H9 (cell line): ENCODE measurements around the gene STX2. TPM values are rescaled to one million over a fixed set of nuclear protein-coding genes. Genes with fewer than 3 reads are reported as not detected.
A peak's percentile ranks its signal among the peaks of the same experiment; 100 is the strongest.
"Not testable (repeated sequence)": the region's sequence is repeated elsewhere in the genome, so short reads cannot be mapped to it uniquely, and the experiment has no call there.

ENCODE experiments used
- DNase-seq: peaks from one replicate; pipeline ENCODE4 v3.0.0-alpha.2; 2017
- H2AFZ ChIP-seq: one replicate; pipeline ENCODE4 v1.6.1; 2013; ENCODE audit warnings: mild to moderate bottlenecking, low read length, control low read depth, moderate library complexity
- H2AK5ac ChIP-seq: 2 replicates; pipeline ENCODE4 v1.6.1; 2013; ENCODE audit warnings: low read length, control low read depth, mixed read lengths; ENCODE audit not compliant: insufficient read length
- H2BK120ac ChIP-seq: one replicate; pipeline ENCODE4 v1.6.1; 2013; ENCODE audit warnings: low read depth, mild to moderate bottlenecking, low read length, control low read depth, inconsistent platforms; ENCODE audit not compliant: poor library complexity, severe bottlenecking
- H2BK12ac ChIP-seq: 2 replicates; pipeline ENCODE4 v1.6.1; 2013; ENCODE audit warnings: low read length, control low read depth, mixed read lengths, low read depth; ENCODE audit not compliant: insufficient read length
- H2BK15ac ChIP-seq: 2 replicates; pipeline ENCODE4 v1.6.1; 2013; ENCODE audit warnings: low read depth, low read length, control low read depth
- H2BK20ac ChIP-seq: one replicate; pipeline ENCODE4 v1.6.1; 2013; ENCODE audit warnings: low read depth, mild to moderate bottlenecking, low read length, control low read depth, inconsistent platforms; ENCODE audit not compliant: poor library complexity, severe bottlenecking
- H2BK5ac ChIP-seq: 2 replicates; pipeline ENCODE4 v1.6.1; 2013; ENCODE audit warnings: low read length, control low read depth, mixed read lengths; ENCODE audit not compliant: insufficient read length
- H3K14ac ChIP-seq: 2 replicates; pipeline ENCODE4 v1.6.1; 2013; ENCODE audit warnings: low read length, control low read depth; ENCODE audit not compliant: insufficient read depth
- H3K18ac ChIP-seq: 2 replicates; pipeline ENCODE4 v1.6.1; 2013; ENCODE audit warnings: low read depth, mild to moderate bottlenecking, mixed read lengths, low read length, control low read depth; ENCODE audit not compliant: insufficient read length
- H3K23ac ChIP-seq: 2 replicates; pipeline ENCODE4 v1.6.1; 2013; ENCODE audit warnings: low read length, control low read depth, mixed read lengths, low read depth; ENCODE audit not compliant: insufficient read length
- H3K23me2 ChIP-seq: 2 replicates; pipeline ENCODE4 v1.6.1; 2013; ENCODE audit warnings: low read depth, mild to moderate bottlenecking, mixed read lengths, low read length, control low read depth; ENCODE audit not compliant: insufficient read length, poor library complexity, severe bottlenecking
- H3K27ac ChIP-seq: 2 replicates; pipeline ENCODE4 v1.5.1; 2013; ENCODE audit warnings: low read length, control low read depth, mixed read lengths, low read depth; ENCODE audit not compliant: insufficient read length
- H3K27me3 ChIP-seq: 2 replicates; pipeline ENCODE4 v1.6.1; 2013; ENCODE audit warnings: low read length, control low read depth, inconsistent platforms; ENCODE audit not compliant: insufficient read depth
- H3K4ac ChIP-seq: 2 replicates; pipeline ENCODE4 v1.6.1; 2013; ENCODE audit warnings: low read depth, mild to moderate bottlenecking, control low read depth, inconsistent platforms, low read length, moderate library complexity
- H3K4me1 ChIP-seq: 2 replicates; pipeline ENCODE4 v1.6.1; 2013; ENCODE audit warnings: low read length, control low read depth, inconsistent platforms; ENCODE audit not compliant: insufficient read depth
- H3K4me2 ChIP-seq: 2 replicates; pipeline ENCODE4 v1.6.1; 2013; ENCODE audit warnings: low read length, control low read depth, mixed read lengths; ENCODE audit not compliant: insufficient read length, insufficient read depth
- H3K56ac ChIP-seq: 2 replicates; pipeline ENCODE4 v1.6.1; 2013; ENCODE audit warnings: low read depth, mild to moderate bottlenecking, mixed read lengths, low read length, control low read depth; ENCODE audit not compliant: insufficient read length
- H3K79me1 ChIP-seq: 2 replicates; pipeline ENCODE4 v1.6.1; 2013; ENCODE audit warnings: low read depth, mild to moderate bottlenecking, moderate library complexity, low read length, control low read depth, inconsistent platforms; ENCODE audit not compliant: insufficient read depth, poor library complexity, severe bottlenecking
- H3K79me2 ChIP-seq: 2 replicates; pipeline ENCODE4 v1.6.1; 2013; ENCODE audit warnings: low read length, control low read depth, inconsistent platforms; ENCODE audit not compliant: insufficient read depth
- H3K9ac ChIP-seq: 2 replicates; pipeline ENCODE4 v1.6.1; 2013; ENCODE audit warnings: low read length, control low read depth, mixed read lengths; ENCODE audit not compliant: insufficient read length; ENCODE audit errors: extremely low read depth
- H3K9me3 ChIP-seq: one replicate; pipeline ENCODE4 v1.6.1; 2013; ENCODE audit warnings: low read depth, low read length, inconsistent platforms; ENCODE audit not compliant: control insufficient read depth
- H3T11ph ChIP-seq: one replicate; pipeline ENCODE4 v1.6.1; 2013; ENCODE audit warnings: mild to moderate bottlenecking, low read length, control low read depth, inconsistent platforms
- H4K20me1 ChIP-seq: one replicate; pipeline ENCODE4 v1.6.1; 2013; ENCODE audit not compliant: control insufficient read depth, insufficient read length, insufficient read depth
- H4K5ac ChIP-seq: 2 replicates; pipeline ENCODE4 v1.6.1; 2013; ENCODE audit warnings: low read depth, mild to moderate bottlenecking, mixed read lengths, low read length, control low read depth; ENCODE audit not compliant: insufficient read length
- H4K8ac ChIP-seq: replicated peaks from 2 replicates; pipeline ENCODE4 v1.6.1; 2013; ENCODE audit warnings: low read length, control low read depth, mixed read lengths, low read depth; ENCODE audit not compliant: insufficient read length
- H4K91ac ChIP-seq: 2 replicates; pipeline ENCODE4 v1.6.1; 2013; ENCODE audit warnings: low read depth, mild to moderate bottlenecking, moderate library complexity, mixed read lengths, low read length, control low read depth; ENCODE audit not compliant: insufficient read length
- H3K27ac Mint-ChIP-seq, 3 experiments: 2 replicates in 2 of 3; 3 replicates in 1 of 3; pipeline ENCODE4 v1.8.0; 2020 to 2021; ENCODE audit warnings: mixed read lengths in 3 of 3, mild to moderate bottlenecking in 1 of 3, moderate library complexity in 1 of 3
- H3K27me3 Mint-ChIP-seq: 2 replicates; pipeline ENCODE4 v1.8.0; 2021; ENCODE audit warnings: low read depth, mild to moderate bottlenecking, moderate library complexity, mixed read lengths
- H3K36me3 Mint-ChIP-seq, 3 experiments: 2 replicates in 2 of 3; 3 replicates in 1 of 3; pipeline ENCODE4 v1.8.0; 2020 to 2021; ENCODE audit warnings: low read depth in 3 of 3, mixed read lengths in 3 of 3; ENCODE audit not compliant: insufficient read depth in 1 of 3
- H3K4me1 Mint-ChIP-seq, 2 experiments: 2 replicates each; pipeline ENCODE4 v1.8.0; 2020; ENCODE audit warnings: mixed read lengths in 2 of 2
- H3K4me3 Mint-ChIP-seq, 2 experiments: 2 replicates in 1 of 2; 3 replicates in 1 of 2; pipeline ENCODE4 v1.8.0; 2020 to 2021; ENCODE audit warnings: mild to moderate bottlenecking in 2 of 2, mixed read lengths in 2 of 2, moderate library complexity in 1 of 2
- H3K9me3 Mint-ChIP-seq, 2 experiments: 2 replicates in 1 of 2; 3 replicates in 1 of 2; pipeline ENCODE4 v1.8.0; 2020; ENCODE audit warnings: mild to moderate bottlenecking in 2 of 2, mixed read lengths in 2 of 2, moderate library complexity in 1 of 2
- WGBS: extraction: QIAGEN DNeasy Blood & Tissue Kit; methylation state at CpG from one replicate; pipeline ENCODE4 v1.1.7; 2013; ENCODE audit warnings: missing lambda C conversion rate, low lambda C conversion rate, mixed read lengths; ENCODE audit not compliant: insufficient read length; ENCODE audit errors: extremely low coverage; 5-methylcytosine and 5-hydroxymethylcytosine counted together
- total RNA-seq: library from RNA; stranded (reverse); gene quantifications from 2 replicates; pipeline ENCODE4 v1.2.1, GENCODE V29; 2021
- TF ChIP-seq, protein P1 (sequence below): fragments of 200-600 bp; sonication (generic); conservative IDR thresholded peaks from 3 replicates; pipeline ENCODE4 v1.8.0; 2021; ENCODE audit warnings: antibody characterized with exemption, mild to moderate bottlenecking

Gene STX2
- total RNA-seq, 1 experiment from 2014 or later: 19.4 TPM

DNA sequence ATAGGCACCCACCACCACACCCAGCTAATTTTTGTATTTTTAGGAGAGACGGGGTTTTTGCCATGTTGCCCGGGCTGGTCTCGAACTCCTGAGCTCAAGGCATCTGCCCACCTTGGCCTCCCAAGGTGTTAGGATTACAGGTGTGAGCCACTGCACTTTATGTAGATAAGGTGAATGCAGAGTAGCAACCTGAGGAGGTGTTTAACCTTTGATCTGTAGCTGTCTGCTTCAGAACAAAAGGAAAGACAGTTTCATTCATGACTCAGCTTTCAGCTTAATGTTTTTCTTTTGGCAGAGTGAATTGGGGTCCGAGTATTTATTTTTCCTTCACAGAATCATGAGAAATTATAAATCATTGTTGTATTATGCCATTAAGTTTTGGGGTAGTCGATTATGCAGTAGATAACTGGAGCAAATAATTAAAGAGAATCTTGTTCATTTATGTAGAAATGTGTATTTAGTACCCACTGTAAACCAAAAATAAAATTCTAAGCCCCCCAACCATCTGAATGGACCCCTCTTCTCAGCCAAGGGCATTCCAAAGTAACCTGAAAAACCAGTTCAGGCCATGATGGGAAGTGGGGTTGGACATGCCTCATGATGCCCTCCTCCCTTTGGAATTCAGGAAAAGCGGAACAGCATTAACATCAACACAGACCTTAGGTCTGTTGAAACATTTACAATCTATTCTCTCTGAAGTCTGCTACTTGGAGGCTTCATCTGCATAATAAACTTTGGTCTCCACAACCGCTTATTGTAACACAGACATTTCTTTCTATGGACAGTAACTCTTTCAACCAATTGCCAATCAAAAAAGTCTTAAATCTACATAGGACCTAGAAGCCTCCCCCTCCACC is 10.7 kb upstream of the STX2 start:
- TF ChIP-seq, protein P1, sequence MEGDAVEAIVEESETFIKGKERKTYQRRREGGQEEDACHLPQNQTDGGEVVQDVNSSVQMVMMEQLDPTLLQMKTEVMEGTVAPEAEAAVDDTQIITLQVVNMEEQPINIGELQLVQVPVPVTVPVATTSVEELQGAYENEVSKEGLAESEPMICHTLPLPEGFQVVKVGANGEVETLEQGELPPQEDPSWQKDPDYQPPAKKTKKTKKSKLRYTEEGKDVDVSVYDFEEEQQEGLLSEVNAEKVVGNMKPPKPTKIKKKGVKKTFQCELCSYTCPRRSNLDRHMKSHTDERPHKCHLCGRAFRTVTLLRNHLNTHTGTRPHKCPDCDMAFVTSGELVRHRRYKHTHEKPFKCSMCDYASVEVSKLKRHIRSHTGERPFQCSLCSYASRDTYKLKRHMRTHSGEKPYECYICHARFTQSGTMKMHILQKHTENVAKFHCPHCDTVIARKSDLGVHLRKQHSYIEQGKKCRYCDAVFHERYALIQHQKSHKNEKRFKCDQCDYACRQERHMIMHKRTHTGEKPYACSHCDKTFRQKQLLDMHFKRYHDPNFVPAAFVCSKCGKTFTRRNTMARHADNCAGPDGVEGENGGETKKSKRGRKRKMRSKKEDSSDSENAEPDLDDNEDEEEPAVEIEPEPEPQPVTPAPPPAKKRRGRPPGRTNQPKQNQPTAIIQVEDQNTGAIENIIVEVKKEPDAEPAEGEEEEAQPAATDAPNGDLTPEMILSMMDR: no peak
- Histone ChIP-seq H3K4ac (peak overlapping the region; percentile 71; the same call in 1 of the 2 replicates), H3K56ac (no peak overlapping the region), H4K91ac (peak overlapping the region; percentile 59), H4K20me1 (no peaks in the 10 kb centered on the region), H2BK15ac (no peak overlapping the region), H3T11ph (no peak overlapping the region), H3K9ac (no peak overlapping the region), H2BK12ac (no peak overlapping the region), H3K18ac (peak overlapping the region; percentile 87), H3K4me1 (peaks cover 8% of the 10 kb centered on the region; the same call in 1 of the 2 replicates), H3K23me2 (no peaks in the 10 kb centered on the region), H3K27ac (peak overlapping the region; percentile 92), H3K79me2 (no peaks in the 10 kb centered on the region), H3K23ac (no peak overlapping the region), H3K14ac (no peak overlapping the region), H2BK20ac (no peak overlapping the region), H3K4me2 (peak overlapping the region; percentile 43), H4K5ac (no peak overlapping the region), H2BK5ac (peak overlapping the region; percentile 79), H2AK5ac (no peak overlapping the region), H4K8ac (no peak overlapping the region), H3K79me1 (no peaks in the 10 kb centered on the region), H3K9me3 (no peaks in the 10 kb centered on the region), H3K27me3 (no peaks in the 10 kb centered on the region), H2BK120ac (no peak overlapping the region), H2AFZ (no peak overlapping the region)
- Mint-ChIP-seq H3K27me3 (no peaks in the 10 kb centered on the region), H3K27ac (peak overlapping the region; percentile 95 to 99 (median 98)), H3K4me3 (peak overlapping the region; percentile 17 to 51), H3K9me3 (peaks cover 3 to 11% of the 10 kb centered on the region in 2 experiments), H3K36me3 (peaks cover 2 to 4% (median 3%) of the 10 kb centered on the region in 3 experiments; a peak in 4 of 7 replicates), H3K4me1 (peaks cover 33 to 45% of the 10 kb centered on the region in 2 experiments)
- peak; percentile 82 for DNase-seq
- WGBS: no CpG with 5 or more reads among the region's 7 CpGs

- H3K9me3 ChIP-seq, H2BK5ac ChIP-seq, H3K27me3 Mint-ChIP-seq, H2BK120ac ChIP-seq, H4K20me1 ChIP-seq, H3K4me2 ChIP-seq, H3K36me3 Mint-ChIP-seq, H3K27me3 ChIP-seq, DNase-seq, H3K23me2 ChIP-seq, H3K14ac ChIP-seq, H2BK15ac ChIP-seq, H3K4ac ChIP-seq, H3K18ac ChIP-seq, H2AFZ ChIP-seq, H2BK12ac ChIP-seq, H4K5ac ChIP-seq, H2AK5ac ChIP-seq, H3K4me1 ChIP-seq, H3K9ac ChIP-seq, H3K4me3 Mint-ChIP-seq, H4K91ac ChIP-seq, H4K8ac ChIP-seq, H3K79me2 ChIP-seq, H3K56ac ChIP-seq, H3K23ac ChIP-seq, H2BK20ac ChIP-seq, H3T11ph ChIP-seq, H3K79me1 ChIP-seq: not testable (repeated sequence)
- no CpG with 5 or more reads among the region's 1 CpG for WGBS
- H3K4me1 Mint-ChIP-seq: peaks cover 24 to 36% of the 10 kb centered on the region in 2 experiments
- peak overlapping the region; percentile 92 for H3K27ac ChIP-seq
- peak overlapping the region in 2 of 3 experiments; percentile 94 to 97; a peak in 3 of 7 replicates for H3K27ac Mint-ChIP-seq
- H3K9me3 Mint-ChIP-seq: peaks cover 3 to 11% of the 10 kb centered on the region in 2 experiments
Measured at GRCh38 chr12:130848785-130849305, 9.8 kb upstream of the STX2 start.
